Fibroblast of skin of scalp (primary cell): Measurements from ENCODE around the gene AKAP11.

Experiments
- DNase-seq: peaks from one replicate; pipeline ENCODE4 v3.0.0-alpha.2; 2013

The AKAP11 gene

GRCh38 chr13:42275098-42275471, 3.1 kb downstream of the AKAP11 start:
- no peak for DNase-seq

- no peak for DNase-seq
Measured at GRCh38 chr13:42275506-42275905, 3.6 kb downstream of the AKAP11 start.

- DNase-seq = peak; percentile 8
Measured at GRCh38 chr13:42276683-42277082, 4.7 kb downstream of the AKAP11 start.

GRCh38 chr13:42277618-42278276, 5.8 kb downstream of the AKAP11 start:
- DNase-seq = peak; percentile 50

- no peak for DNase-seq
Measured at GRCh38 chr13:42279080-42279479, 7.1 kb downstream of the AKAP11 start.

GRCh38 chr13:42279986-42280385, 8.0 kb downstream of the AKAP11 start:
- DNase-seq = no peak

GRCh38 chr13:42280537-42280936, 8.6 kb downstream of the AKAP11 start:
- no peak for DNase-seq

GRCh38 chr13:42283574-42283973, 11.6 kb downstream of the AKAP11 start:
- no peak for DNase-seq

- DNase-seq = no peak
Measured at GRCh38 chr13:42284068-42284467, 12.1 kb downstream of the AKAP11 start.

GRCh38 chr13:42298392-42298791, 26.4 kb downstream of the AKAP11 start:
- DNase-seq = no peak

GRCh38 chr13:42305503-42305902, 33.6 kb downstream of the AKAP11 start:
- DNase-seq = no peak

- DNase-seq = no peak
Measured at GRCh38 chr13:42307461-42307860, 35.5 kb downstream of the AKAP11 start.

GRCh38 chr13:42312817-42313431, 41.0 kb downstream of the AKAP11 start:
- DNase-seq = no peak

- DNase-seq = no peak
Measured at GRCh38 chr13:42318570-42318969, 46.6 kb downstream of the AKAP11 start.

GRCh38 chr13:42320375-42320787, 48.4 kb downstream of the AKAP11 start:
- no peak for DNase-seq

GRCh38 chr13:42322806-42323205, 50.9 kb downstream of the AKAP11 start:
- DNase-seq = no peak

- no peak for DNase-seq
Measured at GRCh38 chr13:42324704-42325103, 52.8 kb downstream of the AKAP11 start.

- DNase-seq = no peak
Measured at GRCh38 chr13:42327725-42328124, 55.8 kb downstream of the AKAP11 start.

GRCh38 chr13:42328672-42329071, 56.7 kb downstream of the AKAP11 start:
- DNase-seq = no peak

- no peak for DNase-seq
Measured at GRCh38 chr13:42329239-42329638, 57.3 kb downstream of the AKAP11 start.

GRCh38 chr13:42331009-42331408, 59.1 kb downstream of the AKAP11 start:
- DNase-seq = peak; percentile 19

GRCh38 chr13:42333613-42334328, 61.8 kb downstream of the AKAP11 start:
- DNase-seq = peak; percentile 34

GRCh38 chr13:42334329-42334706, 62.4 kb downstream of the AKAP11 start:
- no peak for DNase-seq
